GM12878 (cell line): ENCODE results near the gene MRPL54. TPM values are rescaled to one million over a fixed set of nuclear protein-coding genes. Genes with fewer than 3 reads are reported as not detected.
"Not testable (repeated sequence)": the region's sequence is repeated elsewhere in the genome, so short reads cannot be mapped to it uniquely, and the experiment has no call there.

ENCODE experiments used
- ATAC-seq: fragments of 200-7000 bp; cut with Tn5 transposase; 3 replicates; pipeline ENCODE4 v1.9.1; 2020; ENCODE audit warnings: mild to moderate bottlenecking, moderate library complexity
- BruUV-seq: library from RNA; stranded (reverse); fragments of 400-500 nt; replicated peaks from 2 replicates; lab custom pipeline; 2021; lab: Mats Ljungman, UMichigan
- CTCF ChIA-PET: fragments of 300-600 bp; sonication (Branson Sonifier 250); formaldehyde crosslinking; extraction: SDS; loops from one replicate; lab custom pipeline; 2021; ENCODE audit warnings: inconsistent platforms; lab: Yijun Ruan, JAX
- POLR2A ChIA-PET: fragments of 350-600 bp; formaldehyde crosslinking; extraction: SDS; loops from one replicate; lab custom pipeline; 2021; ENCODE audit warnings: inconsistent platforms; lab: Charles Lee
- RAD21 ChIA-PET: fragments of 300-600 bp; sonication (Branson Sonifier 250); formaldehyde crosslinking; loops from one replicate; lab custom pipeline; 2023; ENCODE audit warnings: antibody characterized with exemption; ENCODE audit not compliant: unreplicated experiment; lab: Charles Lee
- SMC1A ChIA-PET: fragments of 300-600 bp; sonication (Branson Sonifier 250); formaldehyde crosslinking; loops from one replicate; lab custom pipeline; 2023; ENCODE audit not compliant: unreplicated experiment, uncharacterized antibody; lab: Charles Lee
- DNase-seq: peaks from one replicate; pipeline ENCODE4 v3.0.0-alpha.2; 2011; ENCODE audit warnings: low read depth, low spot score
- FAIRE-seq: peaks from 3 replicates; lab custom pipeline; 2011; peaks lifted over from hg19 to GRCh38; lab: Jason Lieb, UNC
- H2AFZ ChIP-seq: 2 replicates; pipeline ENCODE4 v1.6.0; 2011; ENCODE audit warnings: low read depth, low read length, control low read depth; ENCODE audit not compliant: control insufficient read depth
- H3K27ac ChIP-seq: 2 replicates; pipeline ENCODE4 v1.5.1; 2011; ENCODE audit warnings: control low read depth; ENCODE audit not compliant: control insufficient read depth, insufficient read depth
- H3K27me3 ChIP-seq, 2 experiments: replicated peaks in 1 of 2; 2 replicates each; pipeline versions ENCODE4 v1.6.0 to v1.6.1; 2011; ENCODE audit warnings: low read length in 1 of 2; ENCODE audit not compliant: control insufficient read depth in 2 of 2, insufficient read depth in 2 of 2
- H3K36me3 ChIP-seq, 2 experiments: 2 replicates each; pipeline ENCODE4 v1.5.1; 2011; ENCODE audit warnings: low read length in 1 of 2; ENCODE audit not compliant: control insufficient read depth in 2 of 2, insufficient read depth in 2 of 2
- H3K4me1 ChIP-seq: 2 replicates; pipeline ENCODE4 v1.6.1; 2011; ENCODE audit warnings: mild to moderate bottlenecking, low read length, moderate library complexity, mixed read lengths; ENCODE audit not compliant: control insufficient read depth, insufficient read depth
- H3K4me2 ChIP-seq: 2 replicates; pipeline ENCODE4 v1.6.0; 2011; ENCODE audit warnings: control low read depth; ENCODE audit not compliant: control insufficient read depth, insufficient read depth
- H3K4me3 ChIP-seq: fragments of 200-600 bp; sonication (generic); 2 replicates; pipeline ENCODE4 v1.5.1; 2016
- H3K79me2 ChIP-seq: 2 replicates; pipeline ENCODE4 v1.6.0; 2011; ENCODE audit warnings: low read length; ENCODE audit not compliant: control insufficient read depth, insufficient read depth
- H3K9ac ChIP-seq: 2 replicates; pipeline ENCODE4 v1.8.0; 2011; ENCODE audit warnings: low read length, control low read depth, mixed read lengths; ENCODE audit not compliant: control insufficient read depth, insufficient read depth
- H3K9me3 ChIP-seq: replicated peaks from 3 replicates; pipeline ENCODE4 v1.5.1; 2011; ENCODE audit warnings: mild to moderate bottlenecking, low read length; ENCODE audit not compliant: control insufficient read depth, insufficient read depth
- H4K20me1 ChIP-seq: 2 replicates; pipeline ENCODE4 v1.6.0; 2011; ENCODE audit not compliant: control insufficient read depth, insufficient read depth
- CEBPB ChIP-seq, 2 experiments: fragments of 150-350 bp in 1 of 2; IDR thresholded peaks; 2 replicates each; pipeline ENCODE4 v1.6.1; 2012 to 2014; ENCODE audit warnings: low read depth in 2 of 2, low read length in 2 of 2, borderline replicate concordance in 1 of 2, inconsistent platforms in 1 of 2
- FOS ChIP-seq: IDR thresholded peaks from 3 replicates; pipeline ENCODE4 v1.6.1; 2011; ENCODE audit warnings: borderline replicate concordance; ENCODE audit not compliant: insufficient read length; ENCODE audit errors: extremely low read depth
- HDGF ChIP-seq: fragments of 450-650 bp; IDR thresholded peaks from 2 replicates; pipeline ENCODE4 v1.6.1; 2016; ENCODE audit warnings: antibody characterized with exemption
- ZNF622 ChIP-seq: fragments of 450-650 bp; IDR thresholded peaks from 2 replicates; pipeline ENCODE4 v1.6.1; 2017; ENCODE audit warnings: mild to moderate bottlenecking, inconsistent platforms
- WGBS: methylation state at CpG from one replicate; pipeline ENCODE4 v1.1.6; 2016; ENCODE audit warnings: low lambda C conversion rate; ENCODE audit not compliant: insufficient replicate concordance, insufficient coverage; ENCODE audit errors: missing lambda C conversion rate; 5-methylcytosine and 5-hydroxymethylcytosine counted together
- in situ Hi-C: fragments of 300-500 bp; cut with MboI; formaldehyde crosslinking; loops from 9 replicates; pipeline ENCODE4 v1.14.3; 2018; ENCODE audit warnings: mixed read lengths
- intact Hi-C: fragments of 100-400 bp; cut with micrococcal nuclease; formaldehyde crosslinking; loops from one replicate; pipeline ENCODE4 v1.14.2; 2022; ENCODE audit not compliant: unreplicated experiment
- polyA plus RNA-seq, 11 experiments: library from polyadenylated mRNA; depleted of rRNA in 4 of 11; unstranded in 6 of 11; stranded (reverse) in 5 of 11; fragments of >200 nt; fragmentation: Nextera tagmentation in 4 of 11; fragmentation: Illumina TruSeq in 1 of 11; extraction: Ambion mirVana in 4 of 11; extraction: Trizol in 1 of 11; gene quantifications; 1 replicate in 1 of 11; 2 replicates in 10 of 11; pipeline versions ENCODE4 v1.2.1 to v1.2.3, GENCODE V29; 2011 to 2016; ENCODE audit warnings: inconsistent platforms in 2 of 11, missing spikeins in 2 of 11, low read depth in 1 of 11
- total RNA-seq, 4 experiments: library from RNA; depleted of rRNA in 3 of 4; stranded (reverse); fragments of >200 nt in 3 of 4; fragmentation: Illumina TruSeq in 1 of 4; extraction: Trizol in 1 of 4; gene quantifications; 2 replicates each; pipeline versions ENCODE4 v1.2.1 to v1.2.3, GENCODE V29; 2013 to 2021
- TF ChIP-seq, protein P1 (sequence below): fragments of 150-350 bp; IDR thresholded peaks from 2 replicates; pipeline ENCODE4 v1.6.1; 2016; ENCODE audit warnings: low read depth, low read length
- TF ChIP-seq, protein P2 (sequence below): IDR thresholded peaks from 2 replicates; pipeline ENCODE4 v1.6.1; 2011; ENCODE audit warnings: borderline replicate concordance, low read depth, mild to moderate bottlenecking, moderate library complexity, low read length; ENCODE audit not compliant: insufficient read depth, poor library complexity, severe bottlenecking
- TF ChIP-seq, protein P3 (sequence below): fragments of 450-650 bp; IDR thresholded peaks from 2 replicates; pipeline ENCODE4 v1.6.1; 2018; ENCODE audit warnings: borderline replicate concordance, mild to moderate bottlenecking; ENCODE audit not compliant: partially characterized antibody

MRPL54 gene
- total and polyA plus RNA-seq, 10 of the 15 experiments (the other 5 are each of a cell fraction or from before 2014, with no cell fraction given) = 3.1 to 98.7 (median 75.2) TPM

DNA sequence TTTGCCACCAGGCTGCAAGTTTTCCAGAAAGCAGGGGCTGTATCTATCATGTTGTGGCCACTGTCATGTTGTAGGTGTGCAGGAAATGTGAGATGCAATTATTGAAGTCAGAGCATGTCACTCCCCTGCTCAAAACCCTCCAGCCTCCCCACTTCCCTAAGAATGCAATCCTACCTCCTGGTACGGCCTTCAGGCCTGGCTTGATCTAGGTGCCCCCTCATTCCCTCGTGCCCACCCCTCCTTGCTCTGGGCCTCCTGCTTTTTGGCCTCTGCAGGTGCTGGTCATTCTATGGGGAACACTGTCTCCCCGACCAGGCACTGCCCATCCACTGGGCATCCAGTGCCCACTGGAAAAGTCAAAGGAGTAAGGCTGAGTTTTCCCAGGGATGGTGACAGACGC, 52.2 kb downstream of the MRPL54 start (continued):
- TF ChIP-seq, protein P1, sequence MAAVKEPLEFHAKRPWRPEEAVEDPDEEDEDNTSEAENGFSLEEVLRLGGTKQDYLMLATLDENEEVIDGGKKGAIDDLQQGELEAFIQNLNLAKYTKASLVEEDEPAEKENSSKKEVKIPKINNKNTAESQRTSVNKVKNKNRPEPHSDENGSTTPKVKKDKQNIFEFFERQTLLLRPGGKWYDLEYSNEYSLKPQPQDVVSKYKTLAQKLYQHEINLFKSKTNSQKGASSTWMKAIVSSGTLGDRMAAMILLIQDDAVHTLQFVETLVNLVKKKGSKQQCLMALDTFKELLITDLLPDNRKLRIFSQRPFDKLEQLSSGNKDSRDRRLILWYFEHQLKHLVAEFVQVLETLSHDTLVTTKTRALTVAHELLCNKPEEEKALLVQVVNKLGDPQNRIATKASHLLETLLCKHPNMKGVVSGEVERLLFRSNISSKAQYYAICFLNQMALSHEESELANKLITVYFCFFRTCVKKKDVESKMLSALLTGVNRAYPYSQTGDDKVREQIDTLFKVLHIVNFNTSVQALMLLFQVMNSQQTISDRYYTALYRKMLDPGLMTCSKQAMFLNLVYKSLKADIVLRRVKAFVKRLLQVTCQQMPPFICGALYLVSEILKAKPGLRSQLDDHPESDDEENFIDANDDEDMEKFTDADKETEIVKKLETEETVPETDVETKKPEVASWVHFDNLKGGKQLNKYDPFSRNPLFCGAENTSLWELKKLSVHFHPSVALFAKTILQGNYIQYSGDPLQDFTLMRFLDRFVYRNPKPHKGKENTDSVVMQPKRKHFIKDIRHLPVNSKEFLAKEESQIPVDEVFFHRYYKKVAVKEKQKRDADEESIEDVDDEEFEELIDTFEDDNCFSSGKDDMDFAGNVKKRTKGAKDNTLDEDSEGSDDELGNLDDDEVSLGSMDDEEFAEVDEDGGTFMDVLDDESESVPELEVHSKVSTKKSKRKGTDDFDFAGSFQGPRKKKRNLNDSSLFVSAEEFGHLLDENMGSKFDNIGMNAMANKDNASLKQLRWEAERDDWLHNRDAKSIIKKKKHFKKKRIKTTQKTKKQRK = no peak
- TF ChIP-seq FOS (no peak), HDGF (no peak), CEBPB (IDR thresholded peaks at IDR 0.05; ENCODE audit: borderline replicate concordance in 1 of 2, low read depth in 2 of 2, low read length in 2 of 2) (no peak), ZNF622 (no peak)
- TF ChIP-seq, protein P2, sequence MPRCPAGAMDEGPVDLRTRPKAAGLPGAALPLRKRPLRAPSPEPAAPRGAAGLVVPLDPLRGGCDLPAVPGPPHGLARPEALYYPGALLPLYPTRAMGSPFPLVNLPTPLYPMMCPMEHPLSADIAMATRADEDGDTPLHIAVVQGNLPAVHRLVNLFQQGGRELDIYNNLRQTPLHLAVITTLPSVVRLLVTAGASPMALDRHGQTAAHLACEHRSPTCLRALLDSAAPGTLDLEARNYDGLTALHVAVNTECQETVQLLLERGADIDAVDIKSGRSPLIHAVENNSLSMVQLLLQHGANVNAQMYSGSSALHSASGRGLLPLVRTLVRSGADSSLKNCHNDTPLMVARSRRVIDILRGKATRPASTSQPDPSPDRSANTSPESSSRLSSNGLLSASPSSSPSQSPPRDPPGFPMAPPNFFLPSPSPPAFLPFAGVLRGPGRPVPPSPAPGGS = no peak
- TF ChIP-seq, protein P3, sequence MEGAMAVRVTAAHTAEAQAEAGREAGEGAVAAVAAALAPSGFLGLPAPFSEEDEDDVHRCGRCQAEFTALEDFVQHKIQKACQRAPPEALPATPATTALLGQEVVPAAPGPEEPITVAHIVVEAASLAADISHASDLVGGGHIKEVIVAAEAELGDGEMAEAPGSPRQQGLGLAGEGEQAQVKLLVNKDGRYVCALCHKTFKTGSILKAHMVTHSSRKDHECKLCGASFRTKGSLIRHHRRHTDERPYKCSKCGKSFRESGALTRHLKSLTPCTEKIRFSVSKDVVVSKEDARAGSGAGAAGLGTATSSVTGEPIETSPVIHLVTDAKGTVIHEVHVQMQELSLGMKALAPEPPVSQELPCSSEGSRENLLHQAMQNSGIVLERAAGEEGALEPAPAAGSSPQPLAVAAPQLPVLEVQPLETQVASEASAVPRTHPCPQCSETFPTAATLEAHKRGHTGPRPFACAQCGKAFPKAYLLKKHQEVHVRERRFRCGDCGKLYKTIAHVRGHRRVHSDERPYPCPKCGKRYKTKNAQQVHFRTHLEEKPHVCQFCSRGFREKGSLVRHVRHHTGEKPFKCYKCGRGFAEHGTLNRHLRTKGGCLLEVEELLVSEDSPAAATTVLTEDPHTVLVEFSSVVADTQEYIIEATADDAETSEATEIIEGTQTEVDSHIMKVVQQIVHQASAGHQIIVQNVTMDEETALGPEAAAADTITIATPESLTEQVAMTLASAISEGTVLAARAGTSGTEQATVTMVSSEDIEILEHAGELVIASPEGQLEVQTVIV = no peak
- TF ChIP-seq, all 136 proteins: peak for 0

DNA sequence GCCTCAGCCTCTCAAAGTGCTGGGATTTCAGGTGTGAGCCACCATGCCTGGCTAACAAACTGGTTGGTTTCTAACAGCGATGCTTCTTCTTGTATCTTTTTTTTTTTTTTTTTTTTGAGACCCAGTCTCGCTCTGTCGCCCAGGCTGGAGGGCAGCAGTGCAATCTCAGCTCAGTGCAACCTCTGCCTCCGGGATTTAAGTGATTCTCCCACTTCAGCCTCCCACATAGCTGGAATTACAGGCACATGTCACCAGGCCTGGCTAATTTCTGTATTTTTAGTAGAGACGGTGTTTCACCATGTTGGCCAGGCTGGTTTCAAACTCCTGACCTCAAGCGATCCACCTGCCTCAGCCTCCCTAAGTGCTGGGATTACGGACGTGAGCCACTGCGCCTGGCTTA, 53.7 kb downstream of the MRPL54 start:
- H3K27ac ChIP-seq, CTCF ChIA-PET: not testable (repeated sequence)

More for the DNA sequence above, 53.7 kb downstream of the MRPL54 start:
- in situ Hi-C loops, DNase-seq, H2AFZ ChIP-seq, H3K4me2 ChIP-seq, H3K4me1 ChIP-seq, ATAC-seq, FAIRE-seq, H3K27me3 ChIP-seq, H3K9me3 ChIP-seq, intact Hi-C loops, H3K4me3 ChIP-seq, BruUV-seq, POLR2A ChIA-PET, H4K20me1 ChIP-seq, H3K79me2 ChIP-seq, H3K36me3 ChIP-seq, H3K9ac ChIP-seq, RAD21 ChIA-PET: not testable (repeated sequence)
- SMC1A ChIA-PET = interaction anchor here (0.7 kb wide), 1 partner anchor 373 kb away, joined by 4 read pairs; no protein-coding TSS in a partner anchor
- WGBS = 84% methylated on average over 7 of the region's 9 CpGs
